ENCODE data around the gene GALNT2.

GALNT2 gene

GRCh38 chr1:230052018-230052417, 15.0 kb upstream of the GALNT2 start:
- DNase-seq, result no peak

GRCh38 chr1:230052665-230053064, 14.4 kb upstream of the GALNT2 start:
- no peak for DNase-seq

GRCh38 chr1:230054092-230054749, 12.8 kb upstream of the GALNT2 start:
- DNase-seq, result no peak

- no peak for DNase-seq
Measured at GRCh38 chr1:230056098-230056497, 10.9 kb upstream of the GALNT2 start.

GRCh38 chr1:230057100-230057499, 9.9 kb upstream of the GALNT2 start:
- no peak for DNase-seq

- no peak for DNase-seq
Measured at GRCh38 chr1:230057681-230058565, 9.1 kb upstream of the GALNT2 start.

GRCh38 chr1:230058626-230059025, 8.4 kb upstream of the GALNT2 start:
- DNase-seq, result no peak

GRCh38 chr1:230061801-230062200, 5.2 kb upstream of the GALNT2 start:
- no peak for DNase-seq

GRCh38 chr1:230062521-230062920, 4.5 kb upstream of the GALNT2 start:
- DNase-seq, result no peak

- no peak for DNase-seq
Measured at GRCh38 chr1:230064283-230064682, 2.8 kb upstream of the GALNT2 start.

- DNase-seq, result no peak
Measured at GRCh38 chr1:230065161-230065560, 1.9 kb upstream of the GALNT2 start.

- DNase-seq, result no peak
Measured at GRCh38 chr1:230065571-230065970, 1.5 kb upstream of the GALNT2 start.

- DNase-seq, result no peak
Measured at GRCh38 chr1:230066031-230066430, 1.0 kb upstream of the GALNT2 start.

- no peak for DNase-seq
Measured at GRCh38 chr1:230067419-230067870, 407 bp downstream of the GALNT2 start.

- DNase-seq, result no peak
Measured at GRCh38 chr1:230067871-230068620, 1.0 kb downstream of the GALNT2 start.

- no peak for DNase-seq
Measured at GRCh38 chr1:230068621-230068873, 1.5 kb downstream of the GALNT2 start.

- DNase-seq, result no peak
Measured at GRCh38 chr1:230068952-230069684, 2.1 kb downstream of the GALNT2 start.

- no peak for DNase-seq
Measured at GRCh38 chr1:230069796-230070195, 2.8 kb downstream of the GALNT2 start.

- DNase-seq, result no peak
Measured at GRCh38 chr1:230070321-230071208, 3.5 kb downstream of the GALNT2 start.

GRCh38 chr1:230071316-230071715, 4.3 kb downstream of the GALNT2 start:
- DNase-seq, result no peak

- no peak for DNase-seq
Measured at GRCh38 chr1:230072296-230072695, 5.3 kb downstream of the GALNT2 start.

- no peak for DNase-seq
Measured at GRCh38 chr1:230072866-230073265, 5.8 kb downstream of the GALNT2 start.

All from NCI-H187 treated with DMSO at 0.1 percent for 48 hours (cell line).